Glutamatergic neuron (in vitro differentiated cells): ENCODE results near the gene ARHGAP1. TPM values are rescaled to one million over a fixed set of nuclear protein-coding genes. Genes with fewer than 3 reads are reported as not detected.

Experiments used
- DNase-seq: peaks from one replicate; pipeline ENCODE4 v3.0.0; 2022
- H3K27ac Mint-ChIP-seq: one replicate; pipeline ENCODE4 v1.8.0; 2020; ENCODE audit warnings: mild to moderate bottlenecking, mixed read lengths, inconsistent platforms; ENCODE audit not compliant: unreplicated experiment
- H3K27me3 Mint-ChIP-seq: one replicate; pipeline ENCODE4 v1.8.0; 2020; ENCODE audit warnings: mild to moderate bottlenecking, moderate library complexity, mixed read lengths, inconsistent platforms; ENCODE audit not compliant: unreplicated experiment
- H3K36me3 Mint-ChIP-seq: one replicate; pipeline ENCODE4 v1.8.0; 2020; ENCODE audit warnings: mild to moderate bottlenecking, mixed read lengths, inconsistent platforms; ENCODE audit not compliant: unreplicated experiment
- H3K4me1 Mint-ChIP-seq: one replicate; pipeline ENCODE4 v1.8.0; 2020; ENCODE audit warnings: mild to moderate bottlenecking, low read depth, mixed read lengths, inconsistent platforms; ENCODE audit not compliant: unreplicated experiment
- H3K4me3 Mint-ChIP-seq: one replicate; pipeline ENCODE4 v1.8.0; 2020; ENCODE audit warnings: mild to moderate bottlenecking, mixed read lengths, inconsistent platforms; ENCODE audit not compliant: unreplicated experiment
- H3K9me3 Mint-ChIP-seq: one replicate; pipeline ENCODE4 v1.8.0; 2020; ENCODE audit warnings: mild to moderate bottlenecking, moderate library complexity, mixed read lengths, inconsistent platforms; ENCODE audit not compliant: unreplicated experiment
- CTCF ChIP-seq: fragments of 200-600 bp; sonication (generic); IDR thresholded peaks from one replicate; pipeline ENCODE4 v1.5.0; 2021; ENCODE audit not compliant: partially characterized antibody, unreplicated experiment
- total RNA-seq: library from RNA; stranded (reverse); fragmentation: NEBNext Ultra II Directional; extraction: Animal tissue kit (Norgen Biotek cat#: 25700); gene quantifications from one replicate; pipeline ENCODE4 v1.2.1, GENCODE V29; 2021; ENCODE audit not compliant: unreplicated experiment

Gene ARHGAP1
- total RNA-seq, 1 donor from 2014 or later: 38.4 TPM

- Mint-ChIP-seq H3K4me1 (peaks cover 11% of the 10 kb centered on the region), H3K9me3 (peaks cover 1% of the 10 kb centered on the region), H3K27me3 (peaks cover 4% of the 10 kb centered on the region), H3K36me3 (no peaks in the 10 kb centered on the region), H3K27ac (no peak overlapping the region), H3K4me3 (no peak overlapping the region)
- DNase-seq: no peak
- TF ChIP-seq CTCF: no peak
Observed at GRCh38 chr11:46694607-46695006, 5.8 kb downstream of the ARHGAP1 start.

- Mint-ChIP-seq H3K4me3 (peak overlapping the region; percentile 38), H3K27me3 (peaks cover 4% of the 10 kb centered on the region), H3K4me1 (peaks cover 11% of the 10 kb centered on the region), H3K9me3 (peaks cover 1% of the 10 kb centered on the region), H3K36me3 (no peaks in the 10 kb centered on the region), H3K27ac (no peak overlapping the region)
- DNase-seq: no peak
- no peak for TF ChIP-seq CTCF
Observed at GRCh38 chr11:46694072-46694471, 6.3 kb downstream of the ARHGAP1 start.

GRCh38 chr11:46693597-46694012, 6.8 kb downstream of the ARHGAP1 start:
- no peaks in the 10 kb centered on the region for H3K36me3 Mint-ChIP-seq
- H3K4me3 Mint-ChIP-seq: no peak overlapping the region
- H3K4me1 Mint-ChIP-seq: peaks cover 11% of the 10 kb centered on the region
- DNase-seq: no peak
- no peak for TF ChIP-seq CTCF
- H3K27me3 Mint-ChIP-seq: peaks cover 4% of the 10 kb centered on the region
- H3K27ac Mint-ChIP-seq: no peak overlapping the region
- H3K9me3 Mint-ChIP-seq: peaks cover 1% of the 10 kb centered on the region

- H3K27ac Mint-ChIP-seq: no peak overlapping the region
Observed at GRCh38 chr11:46692450-46692849, 8.0 kb downstream of the ARHGAP1 start.

GRCh38 chr11:46690702-46691101, 9.7 kb downstream of the ARHGAP1 start:
- Mint-ChIP-seq H3K4me1 (peaks cover 7% of the 10 kb centered on the region), H3K36me3 (no peaks in the 10 kb centered on the region), H3K4me3 (no peak overlapping the region), H3K9me3 (peaks cover 1% of the 10 kb centered on the region), H3K27ac (no peak overlapping the region), H3K27me3 (peaks cover 2% of the 10 kb centered on the region)
- TF ChIP-seq CTCF: no peak
- DNase-seq: no peak

More at GRCh38 chr11:46692450-46692849, 8.0 kb downstream of the ARHGAP1 start:
- DNase-seq: no peak
- TF ChIP-seq CTCF: no peak
- Mint-ChIP-seq H3K36me3 (no peaks in the 10 kb centered on the region), H3K9me3 (peaks cover 1% of the 10 kb centered on the region), H3K4me3 (no peak overlapping the region), H3K27me3 (peaks cover 2% of the 10 kb centered on the region), H3K4me1 (peaks cover 7% of the 10 kb centered on the region)
